Psoas muscle (tissue), 8 donors: Measurements from ENCODE around the gene CDC42BPG. TPM values are rescaled to one million over a fixed set of nuclear protein-coding genes. Genes with fewer than 3 reads are reported as not detected.
A peak's percentile ranks its signal among the peaks of the same experiment; 100 is the strongest.

Experiments
- ATAC-seq, 4 donors: fragments of 200-7000 bp; cut with Tn5 transposase; one replicate each; pipeline ENCODE4 v1.9.1; 2020; ENCODE audit warnings: moderate library complexity in 3 of 4, mild to moderate bottlenecking in 2 of 4
- DNase-seq, 2 donors: peaks; one replicate each; pipeline ENCODE4 v3.0.0-alpha.2; 2020
- H3K27ac ChIP-seq: fragments of 200-600 bp; one replicate; pipeline ENCODE4 v1.8.0; 2022
- H3K27me3 ChIP-seq, 3 donors: fragments of 200-600 bp in 1 of 3; one replicate each; pipeline versions ENCODE4 v1.6.1 to v1.8.0; 2013 to 2022; ENCODE audit warnings: low read length in 2 of 3, mild to moderate bottlenecking in 2 of 3, moderate library complexity in 1 of 3; ENCODE audit not compliant: insufficient read depth in 3 of 3
- H3K36me3 ChIP-seq, 2 donors: fragments of 200-600 bp in 1 of 2; one replicate each; pipeline versions ENCODE4 v1.6.1 to v1.8.0; 2013 to 2022; ENCODE audit warnings: low read depth in 1 of 2, mild to moderate bottlenecking in 1 of 2, moderate library complexity in 1 of 2; ENCODE audit not compliant: insufficient read depth in 1 of 2
- H3K4me1 ChIP-seq: fragments of 200-600 bp; one replicate; pipeline ENCODE4 v1.8.0; 2022
- H3K4me3 ChIP-seq: fragments of 200-600 bp; one replicate; pipeline ENCODE4 v1.8.0; 2022; ENCODE audit warnings: mild to moderate bottlenecking
- H3K9me3 ChIP-seq: fragments of 200-600 bp; one replicate; pipeline ENCODE4 v1.8.0; 2022
- CTCF ChIP-seq: fragments of 200-600 bp; IDR thresholded peaks from one replicate; pipeline ENCODE4 v1.8.0; 2022; ENCODE audit warnings: antibody characterized with exemption
- WGBS, 3 donors: extraction: QIAGEN DNeasy Blood & Tissue Kit; methylation state at CpG; one replicate each; pipeline versions ENCODE4 v1.1.6 to v1.1.7; 2013; 5-methylcytosine and 5-hydroxymethylcytosine counted together
- intact Hi-C, 2 donors: fragments of 100-400 bp; cut with DNase I; formaldehyde crosslinking; loops; one replicate each; pipeline versions ENCODE4 v1.11.0 to v1.14.2; 2022
- polyA plus RNA-seq, 3 donors: library from polyadenylated mRNA; stranded (reverse); fragments of 200-250 nt; gene quantifications; one replicate each; pipeline ENCODE4 v1.2.3, GENCODE V29; 2013
- total RNA-seq, 4 donors: library from RNA; stranded (reverse); fragmentation: NEBNext Ultra II Directional in 2 of 4; extraction: Animal tissue kit (Norgen Biotek cat#: 25700) in 2 of 4; gene quantifications; one replicate each; pipeline versions ENCODE4 v1.2.1 to v1.2.4, GENCODE V29; 2021 to 2023
- donor health status: healthy with polysubstance abuse.
- donor health status: DM: no; HTN: no; CAD: no; lungs with moderate emphysema.
- donor health status: Bipolar disorder and iron deficiency.
- donor health status: healthy.
- donor health status: DM: yes; HTN: yes; CAD: no.
- donor health status: DM: no; HTN: no; CAD: no.
- donor health status: DM: no; HTN: no; CAD: no.
- donor health status: DM: yes; HTN: yes; CAD: no.

Gene CDC42BPG
- total and polyA plus RNA-seq, 7 donors = 0.04 to 2.2 (median 0.06) TPM; not detected in 1

GRCh38 chr11:64845129-64845775 is 799 bp upstream of the CDC42BPG start:
- Histone ChIP-seq H3K9me3 (no peaks in the 10 kb centered on the region), H3K27me3 (peaks cover 0 to 3% (median 2%) of the 10 kb centered on the region in 3 donors), H3K4me1 (peaks cover 28% of the 10 kb centered on the region), H3K36me3 (no peaks in the 10 kb centered on the region), H3K4me3 (peak overlapping the region; percentile 59), H3K27ac (no peak overlapping the region)
- 23 to 29% (median 25%) methylated on average over 9 of the region's 9 CpGs for WGBS, 3 donors
- ATAC-seq (no peak), DNase-seq (no peak)
- TF ChIP-seq CTCF = no peak
- intact Hi-C loops = loop anchor here in 1 of 2 donors (10.0 kb wide), 2 partner anchors 170 to 270 kb away; partner anchors contain the start of genes ARL2, TM7SF2 and ZNHIT2

GRCh38 chr11:64843686-64844329 is 645 bp downstream of the CDC42BPG start:
- H3K27me3 ChIP-seq = peaks cover 0 to 3% (median 2%) of the 10 kb centered on the region in 3 donors
- 67 to 72% (median 68%) methylated on average over 24 to 27 of the region's 27 CpGs for WGBS, 3 donors
- no peaks in the 10 kb centered on the region for H3K9me3 ChIP-seq
- DNase-seq (peak in 1 of 2 donors; percentile 58), ATAC-seq (no peak)
- intact Hi-C loops = loop anchor here in 1 of 2 donors (5.0 to 10.0 kb wide), 3 partner anchors 57 to 271 kb away; partner anchors contain the start of genes ARL2, TM7SF2 and ZNHIT2
- no peak for TF ChIP-seq CTCF
- H3K4me1 ChIP-seq = peaks cover 14% of the 10 kb centered on the region
- no peak overlapping the region for H3K4me3 ChIP-seq
- no peaks in the 10 kb centered on the region for H3K36me3 ChIP-seq
- no peak overlapping the region for H3K27ac ChIP-seq

- TF ChIP-seq CTCF = no peak
- Histone ChIP-seq H3K4me1 (peaks cover 7% of the 10 kb centered on the region), H3K27ac (no peak overlapping the region), H3K4me3 (no peak overlapping the region), H3K36me3 (no peaks in the 10 kb centered on the region), H3K27me3 (peaks cover 0 to 3% (median 2%) of the 10 kb centered on the region in 3 donors), H3K9me3 (no peaks in the 10 kb centered on the region)
- WGBS, 3 donors = 81 to 87% (median 87%) methylated on average over 18 to 19 of the region's 19 CpGs
- ATAC-seq (no peak), DNase-seq (no peak)
- intact Hi-C loops = loop anchor here in 1 of 2 donors (5.0 to 10.0 kb wide), 3 partner anchors 56 to 272 kb away; partner anchors contain the start of genes ARL2, TM7SF2 and ZNHIT2
These were observed 1.4 kb downstream of the CDC42BPG start for GRCh38 chr11:64842851-64843685.

DNA sequence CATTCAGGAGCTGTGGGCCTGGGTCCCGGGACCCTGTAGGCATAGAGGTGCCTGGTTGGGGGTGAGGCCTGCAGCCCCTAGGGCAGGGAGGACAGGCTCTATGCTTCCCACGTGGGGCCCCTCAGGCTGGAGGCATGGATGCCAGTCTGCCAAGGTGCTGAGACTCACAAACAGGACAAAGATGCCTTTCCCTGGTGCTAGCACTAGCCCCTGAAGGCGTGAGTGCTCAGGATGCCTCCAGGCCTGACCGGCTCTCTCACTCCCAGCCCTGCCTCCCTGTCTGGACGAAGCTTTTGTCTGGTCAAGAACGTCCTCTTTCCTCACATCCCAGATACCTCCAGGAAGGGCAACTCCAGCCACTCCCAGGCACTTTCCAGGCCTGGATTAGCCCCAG is 2.1 kb downstream of the CDC42BPG start:
- DNase-seq (no peak), ATAC-seq (no peak)
- peaks cover 0 to 3% (median 2%) of the 10 kb centered on the region in 3 donors for H3K27me3 ChIP-seq
- intact Hi-C loops = loop anchor here in 1 of 2 donors (5.0 to 10.0 kb wide), 3 partner anchors 55 to 272 kb away; partner anchors contain the start of genes ARL2, TM7SF2 and ZNHIT2
- WGBS, 3 donors = 88 to 89% (median 89%) methylated on average over 6 of the region's 6 CpGs
- no peaks in the 10 kb centered on the region for H3K9me3 ChIP-seq
- no peak overlapping the region for H3K27ac ChIP-seq
- H3K36me3 ChIP-seq = no peaks in the 10 kb centered on the region
- no peak for TF ChIP-seq CTCF
- peaks cover 2% of the 10 kb centered on the region for H3K4me1 ChIP-seq
- no peak overlapping the region for H3K4me3 ChIP-seq
